ENCODE measurements around the gene ZSCAN4. TPM values are rescaled to one million over a fixed set of nuclear protein-coding genes. Genes with fewer than 3 reads are reported as not detected.
A peak's percentile ranks its signal among the peaks of the same experiment; 100 is the strongest.

Gene ZSCAN4
- total RNA-seq, 1 experiment from 2014 or later, result not detected

- no peaks in the 10 kb centered on the region for H3K4me1 ChIP-seq
- H3K36me3 Mint-ChIP-seq (ENCODE audit: insufficient read depth, unreplicated experiment), result no peaks in the 10 kb centered on the region
- H3K9me3 ChIP-seq, result no peaks in the 10 kb centered on the region; the same call in 1 of the 2 replicates
- BruUV-seq (replicated peaks), result no TSS peak
- H3K4me3 ChIP-seq (ENCODE audit: low read depth, low read length), result no peak overlapping the region
- no peaks in the 10 kb centered on the region for H3K9me3 Mint-ChIP-seq (ENCODE audit: unreplicated experiment)
- peak overlapping the region; percentile 77 for H3K4me3 Mint-ChIP-seq (ENCODE audit: unreplicated experiment)
- no peaks in the 10 kb centered on the region for H3K27me3 ChIP-seq (replicated peaks; ENCODE audit: control insufficient read depth, insufficient read depth, low read length)
- H3K36me3 ChIP-seq (ENCODE audit: control insufficient read depth, insufficient read depth, low read length), result no peaks in the 10 kb centered on the region
- H3K4me1 Mint-ChIP-seq (ENCODE audit: low read depth, unreplicated experiment), result no peaks in the 10 kb centered on the region
- CTCF ChIA-PET, result interaction anchor here (1.4 kb wide), 1 partner anchor 17 kb away, joined by 6 read pairs; the partner anchor contains the start of gene ZNF551
- POLR2A ChIA-PET, result no interaction called here
- no peak for DNase-seq
- no peak overlapping the region for H3K27ac Mint-ChIP-seq (ENCODE audit: unreplicated experiment)
- peaks cover 4% of the 10 kb centered on the region for H3K27me3 Mint-ChIP-seq (ENCODE audit: insufficient read depth, unreplicated experiment)
- TF ChIP-seq, protein P1, sequence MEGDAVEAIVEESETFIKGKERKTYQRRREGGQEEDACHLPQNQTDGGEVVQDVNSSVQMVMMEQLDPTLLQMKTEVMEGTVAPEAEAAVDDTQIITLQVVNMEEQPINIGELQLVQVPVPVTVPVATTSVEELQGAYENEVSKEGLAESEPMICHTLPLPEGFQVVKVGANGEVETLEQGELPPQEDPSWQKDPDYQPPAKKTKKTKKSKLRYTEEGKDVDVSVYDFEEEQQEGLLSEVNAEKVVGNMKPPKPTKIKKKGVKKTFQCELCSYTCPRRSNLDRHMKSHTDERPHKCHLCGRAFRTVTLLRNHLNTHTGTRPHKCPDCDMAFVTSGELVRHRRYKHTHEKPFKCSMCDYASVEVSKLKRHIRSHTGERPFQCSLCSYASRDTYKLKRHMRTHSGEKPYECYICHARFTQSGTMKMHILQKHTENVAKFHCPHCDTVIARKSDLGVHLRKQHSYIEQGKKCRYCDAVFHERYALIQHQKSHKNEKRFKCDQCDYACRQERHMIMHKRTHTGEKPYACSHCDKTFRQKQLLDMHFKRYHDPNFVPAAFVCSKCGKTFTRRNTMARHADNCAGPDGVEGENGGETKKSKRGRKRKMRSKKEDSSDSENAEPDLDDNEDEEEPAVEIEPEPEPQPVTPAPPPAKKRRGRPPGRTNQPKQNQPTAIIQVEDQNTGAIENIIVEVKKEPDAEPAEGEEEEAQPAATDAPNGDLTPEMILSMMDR (IDR thresholded peaks at IDR 0.05; ENCODE audit: insufficient read depth in 1 of 2, low read depth in 1 of 2, low read length in 1 of 2, severe bottlenecking in 1 of 2, unreplicated experiment in 1 of 2), result no peak
- intact Hi-C loops (cut with micrococcal nuclease; ENCODE audit: unreplicated experiment), result no loop called here
These were observed 3.4 kb upstream of the ZSCAN4 start for GRCh38 chr19:57665261-57665806.

DNA sequence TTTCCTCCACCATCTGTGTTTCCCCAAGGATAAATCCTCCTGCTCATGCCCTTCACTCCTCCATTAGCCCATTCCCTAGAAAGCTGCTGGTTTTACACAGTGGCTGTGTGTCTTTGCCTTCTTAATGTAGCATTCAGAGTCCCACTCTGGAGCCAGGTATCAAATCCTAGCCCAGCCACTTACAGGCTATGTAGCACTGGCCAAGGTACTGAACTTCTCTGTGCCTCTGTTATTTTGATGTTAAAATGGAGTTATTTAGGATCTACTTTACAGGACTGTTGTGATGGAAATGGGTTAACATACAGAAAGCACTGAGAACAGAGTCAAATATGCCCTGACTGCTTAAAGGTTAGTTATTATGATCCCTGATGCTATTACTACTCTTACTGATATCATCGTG, 1.5 kb upstream of the ZSCAN4 start:
- CTCF ChIA-PET, result interaction anchor here (1.0 kb wide), 1 partner anchor 14 kb away, joined by 3 read pairs; the partner anchor contains the start of gene ZNF551
- intact Hi-C loops (cut with micrococcal nuclease; ENCODE audit: unreplicated experiment), result no loop called here

GRCh38 chr19:57671124-57671895, 2.6 kb downstream of the ZSCAN4 start:
- ChIA-PET POLR2A (interaction anchor here (0.5 to 1.4 kb wide), 2 partner anchors 10 to 27 kb away, joined by 3 to 6 read pairs; partner anchors contain the start of gene ZNF551), CTCF (interaction anchor here (0.7 kb wide), 1 partner anchor 265 kb away, joined by 5 read pairs; no protein-coding TSS in a partner anchor)
- H3K4me1 ChIP-seq, result no peaks in the 10 kb centered on the region
- H3K4me3 Mint-ChIP-seq (ENCODE audit: unreplicated experiment), result no peak overlapping the region
- no TSS peak for BruUV-seq (replicated peaks)
- no peaks in the 10 kb centered on the region for H3K36me3 Mint-ChIP-seq (ENCODE audit: insufficient read depth, unreplicated experiment)
- no peaks in the 10 kb centered on the region for H3K9me3 ChIP-seq
- no peaks in the 10 kb centered on the region for H3K4me1 Mint-ChIP-seq (ENCODE audit: low read depth, unreplicated experiment)
- H3K4me3 ChIP-seq (ENCODE audit: low read depth, low read length), result no peak overlapping the region
- H3K9me3 Mint-ChIP-seq (ENCODE audit: unreplicated experiment), result no peaks in the 10 kb centered on the region
- H3K36me3 ChIP-seq (ENCODE audit: control insufficient read depth, insufficient read depth, low read length), result no peaks in the 10 kb centered on the region
- H3K27me3 Mint-ChIP-seq (ENCODE audit: insufficient read depth, unreplicated experiment), result peaks cover 5% of the 10 kb centered on the region
- TF ChIP-seq, protein P1 (IDR thresholded peaks at IDR 0.05; ENCODE audit: insufficient read depth in 1 of 2, low read depth in 1 of 2, low read length in 1 of 2, severe bottlenecking in 1 of 2, unreplicated experiment in 1 of 2), result no peak
- intact Hi-C loops (cut with micrococcal nuclease; ENCODE audit: unreplicated experiment), result no loop called here
- no peak for DNase-seq
- H3K27me3 ChIP-seq (replicated peaks; ENCODE audit: control insufficient read depth, insufficient read depth, low read length), result no peaks in the 10 kb centered on the region
- H3K27ac Mint-ChIP-seq (ENCODE audit: unreplicated experiment), result no peak overlapping the region

More for the DNA sequence above, 1.5 kb upstream of the ZSCAN4 start:
- BruUV-seq (replicated peaks), result no TSS peak
- Histone ChIP-seq H3K27me3 (replicated peaks; ENCODE audit: control insufficient read depth, insufficient read depth, low read length) (no peaks in the 10 kb centered on the region), H3K4me3 (ENCODE audit: low read depth, low read length) (no peak overlapping the region), H3K36me3 (ENCODE audit: control insufficient read depth, insufficient read depth, low read length) (no peaks in the 10 kb centered on the region), H3K4me1 (no peaks in the 10 kb centered on the region), H3K9me3 (no peaks in the 10 kb centered on the region)
- H3K4me3 Mint-ChIP-seq (ENCODE audit: unreplicated experiment), result no peak overlapping the region
- no peak overlapping the region for H3K27ac Mint-ChIP-seq (ENCODE audit: unreplicated experiment)
- no peaks in the 10 kb centered on the region for H3K4me1 Mint-ChIP-seq (ENCODE audit: low read depth, unreplicated experiment)
- H3K36me3 Mint-ChIP-seq (ENCODE audit: insufficient read depth, unreplicated experiment), result no peaks in the 10 kb centered on the region
- POLR2A ChIA-PET, result no interaction called here
- H3K27me3 Mint-ChIP-seq (ENCODE audit: insufficient read depth, unreplicated experiment), result peaks cover 5% of the 10 kb centered on the region
- no peak for DNase-seq
- H3K9me3 Mint-ChIP-seq (ENCODE audit: unreplicated experiment), result no peaks in the 10 kb centered on the region
- TF ChIP-seq, protein P1 (IDR thresholded peaks at IDR 0.05; ENCODE audit: insufficient read depth in 1 of 2, low read depth in 1 of 2, low read length in 1 of 2, severe bottlenecking in 1 of 2, unreplicated experiment in 1 of 2), result no peak
